Activated CD4-positive, alpha-beta T cell treated with anti-CD3 and anti-CD28 coated beads, Interleukin-2, amount 50 U/mL, for 48 hours (primary cell): ENCODE results near the gene ATP8B3.
"Not testable (repeated sequence)": the region's sequence is repeated elsewhere in the genome, so short reads cannot be mapped to it uniquely, and the experiment has no call there.

ENCODE experiments used
- DNase-seq, 2 experiments: peaks; one replicate each; pipeline ENCODE4 v3.0.0-alpha.2; 2020

The ATP8B3 gene

GRCh38 chr19:1768918-1769644 lies 43.0 kb downstream of the ATP8B3 start:
- no peak for DNase-seq

GRCh38 chr19:1768248-1768647 lies 43.8 kb downstream of the ATP8B3 start:
- DNase-seq, result peak in 1 of 2 experiments; percentile 37

- peak; percentile 64 to 70 for DNase-seq
Measured at GRCh38 chr19:1767464-1767933, 44.6 kb downstream of the ATP8B3 start.

GRCh38 chr19:1766800-1767352 lies 45.2 kb downstream of the ATP8B3 start:
- DNase-seq, result no peak

GRCh38 chr19:1765904-1766799 lies 45.9 kb downstream of the ATP8B3 start:
- no peak for DNase-seq

- no peak for DNase-seq
Measured at GRCh38 chr19:1765232-1765903, 46.7 kb downstream of the ATP8B3 start.

GRCh38 chr19:1764729-1765128 lies 47.3 kb downstream of the ATP8B3 start:
- DNase-seq, result no peak

- DNase-seq, result no peak
Measured at GRCh38 chr19:1763648-1764639, 48.1 kb downstream of the ATP8B3 start.

- no peak for DNase-seq
Measured at GRCh38 chr19:1762243-1763117, 49.6 kb downstream of the ATP8B3 start.

- DNase-seq, result no peak
Measured at GRCh38 chr19:1761528-1762242, 50.4 kb downstream of the ATP8B3 start.

GRCh38 chr19:1760786-1761527 lies 51.1 kb downstream of the ATP8B3 start:
- DNase-seq, result not testable (repeated sequence)

GRCh38 chr19:1760020-1760419 lies 52.1 kb downstream of the ATP8B3 start:
- no peak for DNase-seq

- DNase-seq, result no peak
Measured at GRCh38 chr19:1758959-1759903, 52.8 kb downstream of the ATP8B3 start.

- DNase-seq, result no peak
Measured at GRCh38 chr19:1758231-1758577, 53.9 kb downstream of the ATP8B3 start.

- DNase-seq, result no peak
Measured at GRCh38 chr19:1757468-1758230, 54.4 kb downstream of the ATP8B3 start.

GRCh38 chr19:1756705-1757465 lies 55.2 kb downstream of the ATP8B3 start:
- no peak for DNase-seq

GRCh38 chr19:1756264-1756663 lies 55.8 kb downstream of the ATP8B3 start:
- no peak for DNase-seq
